Fibroblast of lung (primary cell): Measurements from ENCODE around the gene LSAMP.

Source experiments
- EZH2 ChIP-seq: IDR thresholded peaks from 2 replicates; pipeline ENCODE4 v1.5.1; 2012; ENCODE audit warnings: low read length, control low read depth, mild to moderate bottlenecking; ENCODE audit errors: missing control alignments
- TF ChIP-seq, protein P1 (sequence below), 2 donors: IDR thresholded peaks in 1 of 2; conservative IDR thresholded peaks in 1 of 2; 1 replicate in 1 of 2; 2 replicates in 1 of 2; pipeline ENCODE4 v1.5.1; 2011 to 2012; ENCODE audit warnings: low read length in 2 of 2, control low read depth in 1 of 2, inconsistent platforms in 1 of 2, low read depth in 1 of 2, mild to moderate bottlenecking in 1 of 2

GRCh38 chr3:116001151-116001621, 444.1 kb downstream of the LSAMP start:
- TF ChIP-seq, protein P1, sequence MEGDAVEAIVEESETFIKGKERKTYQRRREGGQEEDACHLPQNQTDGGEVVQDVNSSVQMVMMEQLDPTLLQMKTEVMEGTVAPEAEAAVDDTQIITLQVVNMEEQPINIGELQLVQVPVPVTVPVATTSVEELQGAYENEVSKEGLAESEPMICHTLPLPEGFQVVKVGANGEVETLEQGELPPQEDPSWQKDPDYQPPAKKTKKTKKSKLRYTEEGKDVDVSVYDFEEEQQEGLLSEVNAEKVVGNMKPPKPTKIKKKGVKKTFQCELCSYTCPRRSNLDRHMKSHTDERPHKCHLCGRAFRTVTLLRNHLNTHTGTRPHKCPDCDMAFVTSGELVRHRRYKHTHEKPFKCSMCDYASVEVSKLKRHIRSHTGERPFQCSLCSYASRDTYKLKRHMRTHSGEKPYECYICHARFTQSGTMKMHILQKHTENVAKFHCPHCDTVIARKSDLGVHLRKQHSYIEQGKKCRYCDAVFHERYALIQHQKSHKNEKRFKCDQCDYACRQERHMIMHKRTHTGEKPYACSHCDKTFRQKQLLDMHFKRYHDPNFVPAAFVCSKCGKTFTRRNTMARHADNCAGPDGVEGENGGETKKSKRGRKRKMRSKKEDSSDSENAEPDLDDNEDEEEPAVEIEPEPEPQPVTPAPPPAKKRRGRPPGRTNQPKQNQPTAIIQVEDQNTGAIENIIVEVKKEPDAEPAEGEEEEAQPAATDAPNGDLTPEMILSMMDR (conservative IDR thresholded peaks at IDR 0.05 in 1 of 2, IDR thresholded peaks at IDR 0.05 in 1 of 2; ENCODE audit: low read depth in 1 of 2, low read length in 2 of 2) = no peak
- TF ChIP-seq EZH2 = no peak
